Peyer's patch (tissue), 4 donors: ENCODE results near the gene NAT14.

Experiments
- POLR2A ChIP-seq, 2 donors: fragments of 450-650 bp; IDR thresholded peaks; one replicate each; pipeline ENCODE4 v1.5.1; 2017; ENCODE audit warnings: antibody characterized with exemption in 2 of 2, mild to moderate bottlenecking in 2 of 2, moderate library complexity in 2 of 2
- TF ChIP-seq, protein P1 (sequence below), 6 experiments: fragments of 450-650 bp in 4 of 6; fragments of 200-600 bp in 2 of 6; sonication (generic) in 1 of 6; IDR thresholded peaks; one replicate each; pipeline ENCODE4 v1.5.1; 2017 to 2019; ENCODE audit warnings: antibody characterized with exemption in 6 of 6, mild to moderate bottlenecking in 3 of 6, moderate library complexity in 1 of 6

DNA sequence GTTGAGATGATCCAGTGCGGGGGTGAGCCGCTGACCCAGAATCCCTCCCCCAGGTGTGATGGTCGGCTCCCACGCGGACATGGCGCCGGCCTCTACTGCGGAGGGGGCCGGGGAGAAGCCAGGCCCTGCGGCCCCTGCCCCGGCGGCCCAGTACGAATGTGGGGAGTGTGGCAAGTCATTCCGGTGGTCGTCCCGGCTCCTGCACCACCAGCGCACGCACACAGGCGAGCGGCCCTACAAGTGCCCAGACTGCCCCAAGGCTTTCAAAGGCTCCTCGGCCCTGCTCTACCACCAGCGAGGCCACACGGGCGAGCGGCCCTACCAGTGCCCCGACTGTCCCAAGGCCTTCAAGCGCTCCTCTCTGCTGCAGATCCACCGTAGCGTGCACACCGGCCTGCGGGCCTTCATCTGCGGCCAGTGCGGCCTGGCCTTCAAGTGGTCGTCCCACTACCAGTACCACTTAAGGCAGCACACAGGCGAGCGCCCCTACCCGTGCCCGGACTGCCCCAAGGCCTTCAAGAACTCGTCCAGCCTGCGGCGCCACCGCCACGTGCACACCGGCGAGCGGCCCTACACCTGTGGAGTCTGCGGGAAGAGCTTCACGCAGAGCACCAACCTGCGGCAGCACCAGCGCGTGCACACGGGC is 3.7 kb upstream of the NAT14 start:
- TF ChIP-seq, protein P1, sequence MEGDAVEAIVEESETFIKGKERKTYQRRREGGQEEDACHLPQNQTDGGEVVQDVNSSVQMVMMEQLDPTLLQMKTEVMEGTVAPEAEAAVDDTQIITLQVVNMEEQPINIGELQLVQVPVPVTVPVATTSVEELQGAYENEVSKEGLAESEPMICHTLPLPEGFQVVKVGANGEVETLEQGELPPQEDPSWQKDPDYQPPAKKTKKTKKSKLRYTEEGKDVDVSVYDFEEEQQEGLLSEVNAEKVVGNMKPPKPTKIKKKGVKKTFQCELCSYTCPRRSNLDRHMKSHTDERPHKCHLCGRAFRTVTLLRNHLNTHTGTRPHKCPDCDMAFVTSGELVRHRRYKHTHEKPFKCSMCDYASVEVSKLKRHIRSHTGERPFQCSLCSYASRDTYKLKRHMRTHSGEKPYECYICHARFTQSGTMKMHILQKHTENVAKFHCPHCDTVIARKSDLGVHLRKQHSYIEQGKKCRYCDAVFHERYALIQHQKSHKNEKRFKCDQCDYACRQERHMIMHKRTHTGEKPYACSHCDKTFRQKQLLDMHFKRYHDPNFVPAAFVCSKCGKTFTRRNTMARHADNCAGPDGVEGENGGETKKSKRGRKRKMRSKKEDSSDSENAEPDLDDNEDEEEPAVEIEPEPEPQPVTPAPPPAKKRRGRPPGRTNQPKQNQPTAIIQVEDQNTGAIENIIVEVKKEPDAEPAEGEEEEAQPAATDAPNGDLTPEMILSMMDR (IDR thresholded peaks at IDR 0.05) = no peak
- TF ChIP-seq POLR2A (IDR thresholded peaks at IDR 0.05) = no peak
